ENCODE measurements around the gene ZDHHC11B.
A peak's percentile ranks its signal among the peaks of the same experiment; 100 is the strongest.
"Not testable (repeated sequence)": the region's sequence is repeated elsewhere in the genome, so short reads cannot be mapped to it uniquely, and the experiment has no call there.

Gene ZDHHC11B, protein sequence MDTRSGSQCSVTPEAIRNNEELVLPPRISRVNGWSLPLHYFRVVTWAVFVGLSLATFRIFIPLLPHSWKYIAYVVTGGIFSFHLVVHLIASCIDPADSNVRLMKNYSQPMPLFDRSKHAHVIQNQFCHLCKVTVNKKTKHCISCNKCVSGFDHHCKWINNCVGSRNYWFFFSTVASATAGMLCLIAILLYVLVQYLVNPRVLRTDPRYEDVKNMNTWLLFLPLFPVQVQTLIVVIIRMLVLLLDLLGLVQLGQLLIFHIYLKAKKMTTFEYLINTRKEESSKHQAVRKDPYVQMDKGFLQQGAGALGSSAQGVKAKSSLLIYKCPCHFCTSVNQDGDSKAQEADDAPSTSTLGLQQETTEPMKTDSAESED

DNA sequence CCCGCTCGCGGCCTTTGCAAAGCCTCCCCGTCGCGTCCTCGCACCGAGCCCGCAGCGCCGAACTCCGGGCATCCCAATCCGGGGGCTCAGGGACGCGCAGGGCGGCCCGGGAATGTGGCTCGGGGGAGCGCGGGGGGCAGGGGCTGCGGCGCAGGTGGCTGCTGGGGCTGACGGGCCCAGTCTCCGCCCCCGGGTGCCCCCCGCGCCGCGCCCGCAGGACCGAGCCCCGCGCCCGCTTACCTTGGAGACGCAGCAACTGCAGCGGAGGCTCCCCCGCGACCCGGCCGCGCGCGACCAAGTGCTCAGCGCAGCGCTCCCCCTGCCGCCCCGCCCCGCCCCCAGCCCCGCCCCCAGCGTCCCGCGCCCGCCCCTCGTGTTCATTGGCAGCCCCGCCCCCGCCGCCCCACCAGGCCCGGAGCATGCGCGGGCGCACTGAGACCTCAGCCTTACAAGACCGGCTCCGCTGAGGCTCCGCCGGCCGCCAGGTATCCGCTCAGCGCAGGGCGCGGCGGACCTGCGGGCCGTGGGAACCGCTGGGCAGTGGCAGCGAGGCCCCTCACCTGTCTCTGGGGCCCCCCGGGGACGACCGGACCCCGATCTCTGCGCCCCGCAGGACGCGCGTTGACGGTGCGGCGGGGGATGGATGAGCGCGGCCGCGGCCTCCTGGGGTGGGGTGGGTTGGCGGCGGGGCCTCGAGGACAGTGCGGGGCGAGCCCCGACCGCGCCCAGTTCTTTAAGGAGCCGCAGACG, at the start of gene ZDHHC11B:
Gene ZDHHC11B (minus strand): TSS at position 302 of the 750 bp plus-strand sequence. CDS start 17,810 bp downstream, outside the sequence.
- ATAC-seq = peak; percentile 74
- DNase-seq = peak; percentile 95

DNA sequence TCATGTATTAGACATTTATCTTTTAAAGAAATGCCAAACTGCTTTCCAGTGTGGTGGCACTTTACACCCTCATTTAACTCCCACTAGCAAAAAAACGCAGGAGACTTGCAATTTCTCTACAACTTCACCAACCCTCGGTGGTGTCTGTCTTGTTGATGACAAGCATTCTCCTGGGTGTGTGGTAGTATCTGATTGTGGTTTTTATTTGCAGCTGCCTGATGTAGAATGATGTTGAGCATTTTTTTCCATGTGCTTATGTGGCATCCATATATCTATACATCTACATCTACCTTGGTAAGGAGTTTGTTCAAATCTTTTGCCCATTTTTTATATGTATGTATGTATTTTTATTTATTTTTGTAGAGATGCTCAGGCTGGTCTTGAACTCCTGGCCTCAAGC, 49.5 kb upstream of the ZDHHC11B start:
- peak; percentile 51 for ATAC-seq
- DNase-seq = not testable (repeated sequence)

GRCh38 chr5:828194-828593, 43.7 kb upstream of the ZDHHC11B start:
- ATAC-seq = not testable (repeated sequence)

DNA sequence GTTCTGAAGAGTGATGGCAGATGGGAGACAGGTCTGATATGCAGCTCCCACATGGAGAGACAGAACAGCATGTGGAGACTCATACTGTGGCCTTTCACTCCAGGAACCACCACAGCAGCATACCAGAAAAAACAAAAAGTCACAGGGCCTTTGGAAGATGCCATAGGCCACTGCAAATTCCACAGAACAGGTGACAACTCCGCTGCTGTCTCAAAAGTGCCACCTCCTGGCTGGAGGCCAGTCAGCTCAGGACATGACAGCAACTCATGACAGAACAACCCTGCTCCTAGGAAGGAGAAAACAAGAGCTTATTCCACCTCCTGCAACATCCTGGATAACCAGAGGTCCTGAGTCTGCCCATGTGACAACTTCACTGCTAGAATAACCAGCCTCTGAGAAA, 41.0 kb upstream of the ZDHHC11B start:
- ATAC-seq, DNase-seq: not testable (repeated sequence)

More at GRCh38 chr5:828194-828593, 43.7 kb upstream of the ZDHHC11B start:
- not testable (repeated sequence) for DNase-seq

DNA sequence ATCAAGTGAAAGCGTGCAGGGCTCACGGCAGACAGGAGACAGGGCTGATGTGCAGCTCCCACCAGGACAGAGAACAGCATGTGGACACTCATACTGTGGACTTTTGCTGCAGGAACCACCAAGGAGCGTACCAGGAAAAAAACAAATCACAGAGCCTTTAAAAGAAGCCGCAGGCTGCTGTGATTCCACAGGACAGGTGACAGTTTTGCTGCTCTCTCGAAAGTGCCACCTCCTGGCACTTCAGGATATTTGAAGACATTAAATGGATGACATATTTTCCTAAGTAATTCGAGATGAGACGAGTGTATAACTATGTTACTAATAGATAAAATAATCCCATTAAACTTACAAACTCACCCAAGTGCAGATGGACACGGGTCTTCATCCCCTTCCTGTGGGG, 37.0 kb upstream of the ZDHHC11B start:
- ATAC-seq (no peak), DNase-seq (no peak)

GRCh38 chr5:820245-820644, 35.7 kb upstream of the ZDHHC11B start:
- ATAC-seq (no peak), DNase-seq (no peak)

DNA sequence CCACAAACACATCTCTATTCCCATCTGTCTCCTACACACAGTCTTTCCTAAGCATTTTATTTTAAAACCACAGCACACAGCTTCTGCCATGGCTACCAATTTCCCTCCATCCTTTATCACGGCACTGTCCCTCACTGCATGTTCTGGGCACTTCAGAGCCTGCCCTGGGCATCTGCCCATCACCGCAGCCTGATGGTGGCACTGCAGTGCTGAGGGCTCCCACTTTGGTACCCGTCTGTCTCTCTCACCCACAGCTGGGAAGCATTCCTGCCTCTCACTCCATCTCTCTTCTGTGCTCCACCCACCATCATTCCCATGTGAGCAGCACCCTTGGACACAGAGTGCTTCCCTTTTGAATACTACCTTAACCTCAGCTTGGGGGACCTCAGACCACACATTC, 34.5 kb upstream of the ZDHHC11B start:
- DNase-seq (no peak), ATAC-seq (peak; percentile 15)

- ATAC-seq (no peak), DNase-seq (no peak)
These were observed 31.6 kb upstream of the ZDHHC11B start for GRCh38 chr5:816176-816575.

DNA sequence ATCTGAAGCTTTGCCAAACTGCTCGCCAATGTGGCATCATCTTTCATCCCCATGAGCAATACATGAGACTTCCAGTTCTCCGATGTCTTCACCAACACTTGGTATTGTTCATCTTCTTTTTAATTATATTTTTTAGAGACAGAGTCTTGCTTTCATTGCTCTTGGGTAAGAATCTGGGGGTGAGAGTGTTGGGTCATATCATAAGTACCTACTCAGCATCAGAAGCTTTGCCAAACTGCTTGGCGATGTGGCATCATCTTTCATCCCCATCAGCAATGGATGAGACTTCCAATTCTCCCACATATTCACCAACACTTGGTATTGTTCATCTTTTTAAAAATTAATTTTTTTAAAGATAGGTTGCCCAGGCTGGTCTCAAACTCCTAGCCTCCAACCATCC, 30.9 kb upstream of the ZDHHC11B start:
- no peak for DNase-seq
- ATAC-seq = no peak

DNA sequence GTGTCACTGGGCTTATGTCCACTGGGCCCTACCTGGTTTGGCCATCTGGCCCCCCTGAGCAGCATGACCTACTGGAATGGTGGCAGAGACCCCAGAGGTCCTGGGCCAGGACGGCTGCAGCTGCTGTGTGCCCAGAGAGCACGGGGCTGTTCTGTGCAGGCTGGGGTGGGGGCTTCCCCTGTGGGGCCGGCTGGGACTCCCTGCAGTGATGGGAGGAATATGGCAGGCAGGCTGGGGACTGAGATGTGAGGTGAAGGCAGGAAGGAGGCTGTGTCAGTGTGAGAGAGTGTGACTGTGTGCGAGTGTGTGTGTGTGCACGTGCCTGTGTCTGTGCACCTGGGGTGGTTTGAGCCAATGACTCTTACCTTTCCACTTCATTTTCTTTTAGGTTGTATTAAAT, 29.0 kb upstream of the ZDHHC11B start:
- not testable (repeated sequence) for ATAC-seq, DNase-seq

DNA sequence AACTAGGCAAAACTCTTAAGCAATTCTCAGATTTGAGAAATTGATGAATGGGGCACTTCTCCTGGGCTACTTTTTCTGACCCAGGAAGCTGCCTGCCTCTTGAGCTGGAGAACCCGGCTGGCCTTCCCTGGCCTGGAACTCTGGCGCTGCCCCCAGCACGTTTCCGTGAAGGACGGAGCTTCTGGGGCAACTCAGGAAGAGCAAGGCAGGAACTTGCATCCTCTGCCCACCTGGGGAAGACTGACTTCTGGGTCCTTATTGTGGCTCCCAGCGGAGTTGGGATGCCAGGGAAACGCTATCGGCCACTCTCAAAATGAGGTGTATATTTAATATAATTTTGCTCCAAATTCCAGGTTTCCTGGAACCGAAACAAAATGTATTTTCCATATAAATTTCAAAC, 26.9 kb upstream of the ZDHHC11B start:
- not testable (repeated sequence) for DNase-seq, ATAC-seq

- ATAC-seq, DNase-seq: not testable (repeated sequence)
These were observed 23.4 kb upstream of the ZDHHC11B start for GRCh38 chr5:807719-808514.

- ATAC-seq (no peak), DNase-seq (no peak)
These were observed 16.9 kb upstream of the ZDHHC11B start for GRCh38 chr5:801472-801871.

DNA sequence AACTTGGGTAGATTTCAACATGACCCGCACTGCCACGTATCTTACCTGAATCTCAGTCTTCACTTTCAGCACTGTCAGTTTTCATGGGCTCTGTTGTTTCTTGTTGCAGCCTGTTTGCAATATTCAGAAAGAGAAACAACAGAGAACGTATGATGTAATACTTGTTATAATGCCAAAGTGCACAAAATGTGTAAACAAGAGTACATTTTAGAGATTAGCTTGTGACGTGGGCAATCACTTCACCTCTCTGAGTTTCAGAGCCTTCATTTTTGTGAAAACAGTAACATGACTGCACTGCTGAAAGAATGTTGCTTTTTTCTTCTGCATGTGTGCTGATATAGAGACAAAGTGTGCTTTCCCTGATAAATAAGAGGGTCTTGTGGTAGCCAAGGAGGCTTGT, 16.5 kb upstream of the ZDHHC11B start:
- not testable (repeated sequence) for ATAC-seq, DNase-seq

DNA sequence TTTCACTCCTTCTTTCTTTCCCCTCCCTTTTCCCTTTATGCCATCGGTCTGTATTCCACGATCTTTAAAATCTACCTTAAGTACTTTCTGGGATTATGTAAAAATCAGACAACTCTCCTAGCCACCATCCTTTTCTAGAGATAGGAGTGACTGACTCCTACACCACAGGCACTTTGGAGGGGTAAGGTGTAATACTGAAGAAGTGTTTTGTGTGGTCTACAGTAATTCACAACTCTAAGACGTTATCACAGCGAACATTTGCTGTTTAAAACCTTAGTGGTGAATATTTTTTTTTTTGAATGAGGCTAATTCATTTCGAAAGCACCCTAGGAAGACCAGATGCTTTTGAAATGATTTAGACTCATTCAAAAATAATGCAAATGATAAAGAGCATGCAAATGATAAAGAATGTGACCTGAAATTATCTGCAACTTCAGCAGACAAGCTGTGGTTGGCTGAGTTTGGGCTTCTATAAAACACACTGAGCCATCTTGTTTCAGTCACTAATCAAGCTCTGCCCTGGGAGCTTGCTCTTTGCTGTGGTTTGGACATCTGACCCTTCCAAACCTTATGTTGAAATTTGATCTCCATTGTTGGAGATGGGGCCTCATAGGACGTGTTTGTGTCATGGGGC, 14.1 kb upstream of the ZDHHC11B start:
- peak; percentile 7 for ATAC-seq
- DNase-seq = not testable (repeated sequence)

DNA sequence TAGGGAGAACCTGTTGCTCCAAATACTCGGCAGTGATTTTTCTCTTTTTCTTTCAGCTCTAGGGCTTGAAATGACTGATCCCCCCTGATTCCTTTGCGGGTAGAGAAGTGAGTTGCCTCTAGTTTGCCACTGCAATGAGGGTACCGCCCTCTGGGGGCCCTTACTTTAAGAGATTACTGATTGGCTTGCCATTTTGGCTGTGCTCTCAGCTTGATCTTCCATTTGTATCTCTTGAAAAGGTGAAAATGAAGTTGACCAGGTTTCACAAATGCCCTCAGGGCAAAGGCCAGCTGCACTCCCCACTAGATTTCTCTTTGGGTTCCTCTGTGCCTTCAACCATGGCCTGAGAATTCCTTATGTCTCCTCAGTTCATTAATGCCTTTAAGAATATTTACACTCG, 13.5 kb upstream of the ZDHHC11B start:
- not testable (repeated sequence) for ATAC-seq, DNase-seq

GRCh38 chr5:795873-796272, 11.3 kb upstream of the ZDHHC11B start:
- ATAC-seq, DNase-seq: not testable (repeated sequence)

DNA sequence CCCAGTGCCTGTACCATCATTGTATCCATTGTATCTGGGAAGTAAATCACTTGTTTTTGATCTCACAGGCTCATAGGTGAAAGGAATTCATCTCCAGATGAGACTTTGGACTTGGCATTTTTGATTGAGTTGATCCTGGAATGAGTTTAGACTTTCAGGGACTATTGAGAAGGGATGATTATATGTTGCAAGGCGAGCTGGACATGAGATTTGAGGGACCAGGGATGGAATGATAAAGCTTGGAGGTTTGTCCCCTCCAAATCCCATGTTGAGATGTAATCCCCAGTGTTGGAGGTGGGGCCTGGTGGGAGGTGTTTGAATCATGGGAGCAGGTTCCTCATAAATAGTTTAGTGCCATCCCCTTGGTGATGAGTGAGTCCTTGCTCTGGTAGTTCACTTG, 10.4 kb upstream of the ZDHHC11B start:
- not testable (repeated sequence) for ATAC-seq, DNase-seq

GRCh38 chr5:788703-789102, 4.2 kb upstream of the ZDHHC11B start:
- not testable (repeated sequence) for DNase-seq, ATAC-seq

DNA sequence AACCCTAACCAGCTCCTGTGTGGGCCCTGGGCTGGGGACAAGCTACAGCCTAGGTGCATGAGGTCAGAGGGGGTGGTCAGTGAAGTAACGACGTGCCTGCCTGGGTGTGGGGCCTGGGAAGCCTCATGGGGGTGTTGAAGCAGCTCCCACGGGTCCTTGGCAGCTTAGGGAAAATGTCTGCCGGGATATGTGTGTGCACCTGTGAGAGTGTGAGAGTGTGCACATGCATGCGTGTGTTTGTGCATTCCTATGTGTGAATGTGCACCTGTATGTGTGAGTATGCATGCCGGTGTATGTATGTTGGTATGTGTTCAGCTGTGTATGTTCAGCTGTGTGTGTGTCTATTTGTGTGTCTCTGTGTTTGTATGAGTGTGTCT, 3.3 kb upstream of the ZDHHC11B start:
- DNase-seq, ATAC-seq: not testable (repeated sequence)

GRCh38 chr5:787224-787856, 2.8 kb upstream of the ZDHHC11B start:
- ATAC-seq, DNase-seq: not testable (repeated sequence)

Measured in stimulated activated naive CD8-positive, alpha-beta T cell treated with anti-CD3 and anti-CD28 coated beads, Interleukin-15, Interleukin-2, amounts not matched to agents 100 U/mL and 50 U/mL, for 24 hours (primary cell).